Germinal center (tissue), 1 donor: Measurements from ENCODE around the gene R3HDML.

Experiments
- DNase-seq: peaks from one replicate; pipeline ENCODE4 v3.0.0; 2012; ENCODE audit warnings: mixed read lengths, low spot score

The R3HDML gene

GRCh38 chr20:44364068-44364467 is 27.2 kb downstream of the R3HDML start:
- no peak for DNase-seq

DNA sequence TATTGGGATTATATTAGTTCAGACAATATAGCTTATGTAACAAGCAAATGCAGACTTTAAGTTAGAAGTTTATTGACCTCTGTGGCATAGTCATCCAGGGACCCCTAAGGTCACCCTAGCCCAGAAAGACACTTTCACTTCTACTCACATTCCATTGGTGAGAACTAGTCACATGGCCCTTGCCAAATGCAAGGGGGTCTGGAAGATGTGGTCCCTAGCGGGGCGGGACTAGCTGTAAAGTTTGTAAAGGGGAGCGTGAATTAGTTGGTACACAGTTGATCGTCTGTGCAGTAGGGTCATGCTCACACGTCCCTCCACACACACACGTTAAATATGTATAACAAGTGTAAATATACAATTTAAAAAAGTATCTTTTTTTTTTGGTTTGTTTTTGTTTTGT is 27.9 kb downstream of the R3HDML start:
- no peak for DNase-seq

DNA sequence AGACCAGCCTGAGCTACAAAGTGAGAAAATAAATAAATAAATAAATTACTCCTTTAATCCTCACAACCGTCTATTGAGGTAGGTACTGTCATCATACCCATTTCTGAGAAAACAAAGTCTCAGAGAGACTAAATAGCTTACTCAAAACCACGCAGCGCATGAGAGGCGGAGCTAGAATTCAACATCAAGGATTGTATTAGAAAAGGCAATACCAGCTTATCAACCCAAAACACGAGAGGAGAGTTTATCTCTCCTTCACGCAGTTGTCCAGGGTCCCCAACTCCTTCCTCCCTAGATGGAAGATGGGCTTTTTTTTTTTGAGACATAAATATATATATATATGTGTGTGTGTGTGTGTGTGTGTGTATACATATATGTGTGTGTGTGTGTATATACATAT is 30.9 kb downstream of the R3HDML start:
- DNase-seq: no peak

DNA sequence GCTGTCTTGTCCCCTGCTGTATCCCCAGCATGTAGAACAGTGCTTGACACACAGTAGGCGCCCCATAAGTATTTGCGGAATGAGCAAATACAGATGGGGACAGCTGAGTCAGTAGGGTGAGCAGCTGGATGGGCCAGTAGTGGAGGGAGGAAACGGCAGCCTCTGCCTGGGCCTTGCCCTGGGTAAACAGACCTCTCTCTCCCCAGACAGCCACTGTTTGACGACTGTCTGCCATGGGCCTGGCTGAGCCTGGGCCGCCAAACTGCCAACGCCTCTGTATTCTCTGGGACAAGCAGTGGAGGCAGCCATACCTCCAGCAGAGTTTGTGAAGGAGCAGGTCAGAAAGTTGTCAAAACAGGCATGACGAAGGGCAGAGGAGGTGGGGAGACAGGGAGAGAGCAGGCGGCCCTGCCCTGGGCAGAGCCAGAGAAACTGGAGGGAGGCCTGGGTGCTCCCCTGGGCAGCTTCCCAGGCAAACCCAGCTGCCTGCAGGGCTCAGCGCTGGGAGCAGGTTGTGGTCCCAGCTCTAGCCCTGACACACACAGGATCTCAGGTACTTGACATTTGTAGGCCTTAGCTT is 33.9 kb downstream of the R3HDML start:
- DNase-seq: no peak

DNA sequence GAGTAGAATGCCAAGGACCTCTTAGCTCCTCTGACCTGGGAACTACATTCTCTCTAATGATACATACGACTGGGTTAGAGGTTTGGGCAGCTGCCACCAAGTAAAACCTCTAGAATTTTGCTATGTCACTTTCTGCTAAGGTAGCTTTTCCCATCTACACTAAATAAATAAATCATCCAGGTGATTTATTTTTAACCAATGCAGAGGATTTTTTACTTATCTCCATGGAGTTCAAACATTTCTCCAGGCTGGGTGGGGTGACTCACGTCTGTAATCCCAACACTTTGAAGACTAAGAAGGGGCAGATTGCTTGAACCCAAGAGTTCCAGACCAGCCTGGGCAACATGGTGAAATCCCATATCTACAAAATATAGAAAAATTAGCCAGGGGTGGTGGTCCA is 45.8 kb downstream of the R3HDML start:
- no peak for DNase-seq

DNA sequence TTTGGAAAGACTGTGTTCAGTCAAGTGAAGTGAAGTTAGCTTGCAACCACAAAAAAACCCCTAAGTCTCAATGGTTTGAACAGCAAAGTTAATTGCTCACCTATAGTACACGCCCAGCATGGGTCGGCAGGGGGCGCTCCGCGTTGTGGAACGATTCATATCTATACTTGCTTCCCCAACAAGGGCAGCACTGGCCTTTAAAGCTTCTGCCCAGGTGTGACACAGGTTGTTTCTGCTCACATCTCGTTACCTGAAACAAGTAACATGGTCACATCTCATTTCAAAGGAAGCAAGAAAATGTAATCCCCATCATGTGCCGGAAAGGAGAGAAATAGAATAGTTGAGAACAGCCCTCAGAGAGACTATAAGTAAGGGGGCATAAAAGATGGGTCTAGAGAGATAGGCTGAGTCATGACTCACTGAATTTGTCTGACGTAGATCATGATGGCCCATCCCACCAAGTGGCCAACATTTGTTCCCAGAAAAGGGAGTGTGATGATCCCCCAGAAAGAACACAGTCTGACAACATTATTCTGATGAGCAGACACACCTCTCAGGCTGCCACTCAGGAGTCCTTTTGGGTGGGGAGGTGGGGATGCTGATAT is 47.7 kb downstream of the R3HDML start:
- peak; percentile 58 for DNase-seq

GRCh38 chr20:44388466-44389023 is 51.7 kb downstream of the R3HDML start:
- peak; percentile 74 for DNase-seq

GRCh38 chr20:44389871-44390270 is 53.0 kb downstream of the R3HDML start:
- no peak for DNase-seq

GRCh38 chr20:44390280-44390679 is 53.4 kb downstream of the R3HDML start:
- no peak for DNase-seq

- no peak for DNase-seq
These were observed 55.4 kb downstream of the R3HDML start for GRCh38 chr20:44392088-44392775.

- DNase-seq: no peak
These were observed 56.1 kb downstream of the R3HDML start for GRCh38 chr20:44392776-44393607.

GRCh38 chr20:44393608-44394451 is 57.0 kb downstream of the R3HDML start:
- no peak for DNase-seq

GRCh38 chr20:44394452-44394701 is 57.5 kb downstream of the R3HDML start:
- no peak for DNase-seq

GRCh38 chr20:44394702-44395460 is 58.0 kb downstream of the R3HDML start:
- DNase-seq: no peak

GRCh38 chr20:44395461-44396340 is 58.9 kb downstream of the R3HDML start:
- DNase-seq: no peak

GRCh38 chr20:44396369-44397130 is 59.7 kb downstream of the R3HDML start:
- DNase-seq: no peak

DNA sequence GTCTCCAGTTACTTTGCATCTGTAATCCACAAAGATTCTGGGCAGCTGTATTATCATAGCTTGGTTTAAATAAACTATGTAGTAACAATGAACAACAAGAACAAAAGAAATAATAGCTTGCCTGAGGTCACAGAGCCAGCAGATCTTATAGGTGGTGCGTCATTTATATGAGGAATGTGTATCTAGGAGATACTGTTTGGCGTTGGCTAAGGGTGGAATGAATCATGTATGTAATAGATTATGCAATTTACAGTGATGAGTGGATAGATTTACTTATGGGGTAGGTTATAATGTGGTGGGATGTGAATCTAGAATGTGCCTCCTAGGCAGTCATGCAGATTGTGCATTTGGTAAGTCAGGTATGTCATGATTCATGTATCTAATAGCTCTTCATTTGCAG is 61.5 kb downstream of the R3HDML start:
- no peak for DNase-seq

- no peak for DNase-seq
These were observed 62.6 kb downstream of the R3HDML start for GRCh38 chr20:44399446-44399845.

- DNase-seq: no peak
These were observed 63.8 kb downstream of the R3HDML start for GRCh38 chr20:44400671-44400969.
